MM.1S (cell line): ENCODE data around the gene LILRA1.

Experiments used
- EZH2 ChIP-seq: fragments of 300-600 bp; sonication (generic); optimal IDR thresholded peaks from 2 replicates; pipeline ENCODE3; 2017; ENCODE audit warnings: low read depth, mild to moderate bottlenecking, antibody characterized with exemption, low read length, mixed read lengths
- TF ChIP-seq, protein P1 (sequence below): fragments of 300-600 bp; sonication (generic); IDR thresholded peaks from 2 replicates; pipeline ENCODE4 v1.5.1; 2016; ENCODE audit warnings: antibody characterized with exemption, low read length, mixed read lengths

DNA sequence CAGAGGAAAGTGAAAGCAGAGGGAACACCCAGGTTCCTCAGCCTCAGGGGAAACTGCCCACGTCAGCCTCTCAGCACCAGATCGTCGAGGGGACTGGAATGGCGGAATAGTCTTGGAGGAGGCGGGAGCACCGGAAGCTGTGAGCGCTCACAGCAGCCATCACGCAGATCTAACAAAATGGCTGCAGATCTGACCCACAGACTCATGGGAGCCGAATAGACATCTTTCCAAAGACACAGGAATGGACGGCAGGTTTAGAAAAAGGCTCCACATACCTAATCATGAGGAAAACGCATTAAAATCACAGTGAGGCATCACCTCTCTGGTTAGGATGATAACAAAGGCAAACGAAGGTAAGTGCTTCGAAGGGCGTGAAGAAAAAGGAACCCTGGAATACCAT is 31.6 kb upstream of the LILRA1 start:
- TF ChIP-seq, protein P1, sequence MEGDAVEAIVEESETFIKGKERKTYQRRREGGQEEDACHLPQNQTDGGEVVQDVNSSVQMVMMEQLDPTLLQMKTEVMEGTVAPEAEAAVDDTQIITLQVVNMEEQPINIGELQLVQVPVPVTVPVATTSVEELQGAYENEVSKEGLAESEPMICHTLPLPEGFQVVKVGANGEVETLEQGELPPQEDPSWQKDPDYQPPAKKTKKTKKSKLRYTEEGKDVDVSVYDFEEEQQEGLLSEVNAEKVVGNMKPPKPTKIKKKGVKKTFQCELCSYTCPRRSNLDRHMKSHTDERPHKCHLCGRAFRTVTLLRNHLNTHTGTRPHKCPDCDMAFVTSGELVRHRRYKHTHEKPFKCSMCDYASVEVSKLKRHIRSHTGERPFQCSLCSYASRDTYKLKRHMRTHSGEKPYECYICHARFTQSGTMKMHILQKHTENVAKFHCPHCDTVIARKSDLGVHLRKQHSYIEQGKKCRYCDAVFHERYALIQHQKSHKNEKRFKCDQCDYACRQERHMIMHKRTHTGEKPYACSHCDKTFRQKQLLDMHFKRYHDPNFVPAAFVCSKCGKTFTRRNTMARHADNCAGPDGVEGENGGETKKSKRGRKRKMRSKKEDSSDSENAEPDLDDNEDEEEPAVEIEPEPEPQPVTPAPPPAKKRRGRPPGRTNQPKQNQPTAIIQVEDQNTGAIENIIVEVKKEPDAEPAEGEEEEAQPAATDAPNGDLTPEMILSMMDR: no peak
- TF ChIP-seq EZH2: no peak
